ENCODE measurements around the gene HTR7. TPM values are rescaled to one million over a fixed set of nuclear protein-coding genes. Genes with fewer than 3 reads are reported as not detected.

The HTR7 gene
- total RNA-seq, 1 experiment from 2014 or later, result 0.62 TPM

DNA sequence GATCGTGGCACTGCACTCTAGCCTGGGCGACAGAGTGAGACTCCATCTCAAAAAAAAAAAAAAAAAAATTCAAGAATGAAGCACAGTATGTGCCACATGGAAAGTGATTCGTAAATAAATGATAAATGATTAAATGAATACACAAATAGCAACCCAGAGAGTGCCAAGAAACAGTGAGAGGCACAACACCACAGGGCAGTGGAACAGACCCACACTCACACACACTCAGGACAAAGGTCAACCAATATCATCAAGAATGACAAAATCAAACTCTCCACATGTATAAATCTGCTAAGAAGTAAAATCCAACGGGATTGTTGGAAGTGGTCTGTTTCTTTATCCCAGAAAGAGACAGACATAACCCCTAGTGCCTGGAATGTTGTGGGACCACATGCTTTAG lies 77.4 kb downstream of the HTR7 start:
- Histone ChIP-seq H3K4me2 (ENCODE audit: low read length) (no peak overlapping the region), H3K27ac (ENCODE audit: low read length) (no peak overlapping the region), H3K9me3 (ENCODE audit: low read length) (no peaks in the 10 kb centered on the region), H3K36me3 (ENCODE audit: low read depth, low read length) (no peaks in the 10 kb centered on the region), H3K4me1 (ENCODE audit: insufficient read depth, low read length) (no peaks in the 10 kb centered on the region), H4K20me1 (ENCODE audit: low read length) (no peaks in the 10 kb centered on the region), H3F3A (ENCODE audit: low read length, unreplicated experiment) (no peaks in the 10 kb centered on the region), H3K4me3 (ENCODE audit: low read length) (no peak overlapping the region), H2AFZ (ENCODE audit: low read length) (no peak overlapping the region), H3K9me2 (replicated peaks; ENCODE audit: low read length) (no peaks in the 10 kb centered on the region), H3K79me2 (ENCODE audit: low read length) (no peaks in the 10 kb centered on the region), H3K27me3 (ENCODE audit: low read length) (no peaks in the 10 kb centered on the region), H3K9ac (ENCODE audit: low read length) (no peak overlapping the region)
- TF ChIP-seq EZH2phosphoT487 (IDR thresholded peaks at IDR 0.05; ENCODE audit: borderline replicate concordance, low read length), result no peak
- no peak for TF ChIP-seq EZH2 (IDR thresholded peaks at IDR 0.05; ENCODE audit: low read length, unreplicated experiment)
- TF ChIP-seq, protein P1, sequence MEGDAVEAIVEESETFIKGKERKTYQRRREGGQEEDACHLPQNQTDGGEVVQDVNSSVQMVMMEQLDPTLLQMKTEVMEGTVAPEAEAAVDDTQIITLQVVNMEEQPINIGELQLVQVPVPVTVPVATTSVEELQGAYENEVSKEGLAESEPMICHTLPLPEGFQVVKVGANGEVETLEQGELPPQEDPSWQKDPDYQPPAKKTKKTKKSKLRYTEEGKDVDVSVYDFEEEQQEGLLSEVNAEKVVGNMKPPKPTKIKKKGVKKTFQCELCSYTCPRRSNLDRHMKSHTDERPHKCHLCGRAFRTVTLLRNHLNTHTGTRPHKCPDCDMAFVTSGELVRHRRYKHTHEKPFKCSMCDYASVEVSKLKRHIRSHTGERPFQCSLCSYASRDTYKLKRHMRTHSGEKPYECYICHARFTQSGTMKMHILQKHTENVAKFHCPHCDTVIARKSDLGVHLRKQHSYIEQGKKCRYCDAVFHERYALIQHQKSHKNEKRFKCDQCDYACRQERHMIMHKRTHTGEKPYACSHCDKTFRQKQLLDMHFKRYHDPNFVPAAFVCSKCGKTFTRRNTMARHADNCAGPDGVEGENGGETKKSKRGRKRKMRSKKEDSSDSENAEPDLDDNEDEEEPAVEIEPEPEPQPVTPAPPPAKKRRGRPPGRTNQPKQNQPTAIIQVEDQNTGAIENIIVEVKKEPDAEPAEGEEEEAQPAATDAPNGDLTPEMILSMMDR (conservative IDR thresholded peaks at IDR 0.05; ENCODE audit: low read depth, low read length), result no peak
- ATAC-seq (no peak), DNase-seq (no peak)
- intact Hi-C loops (cut with micrococcal nuclease), result no loop called here
- POLR2A ChIA-PET (ENCODE audit: unreplicated experiment), result no interaction called here
- BruUV-seq (replicated peaks), result no TSS peak
- CTCF ChIA-PET, result no interaction called here

- Histone ChIP-seq H3K27ac (ENCODE audit: low read length) (no peak overlapping the region), H3K9me2 (replicated peaks; ENCODE audit: low read length) (no peaks in the 10 kb centered on the region), H3K4me3 (ENCODE audit: low read length) (no peak overlapping the region), H4K20me1 (ENCODE audit: low read length) (no peaks in the 10 kb centered on the region), H3K36me3 (ENCODE audit: low read depth, low read length) (no peaks in the 10 kb centered on the region), H3K4me1 (ENCODE audit: insufficient read depth, low read length) (no peaks in the 10 kb centered on the region), H3K4me2 (ENCODE audit: low read length) (no peak overlapping the region), H3K27me3 (ENCODE audit: low read length) (no peaks in the 10 kb centered on the region), H2AFZ (ENCODE audit: low read length) (no peak overlapping the region), H3F3A (ENCODE audit: low read length, unreplicated experiment) (no peaks in the 10 kb centered on the region), H3K9me3 (ENCODE audit: low read length) (no peaks in the 10 kb centered on the region), H3K79me2 (ENCODE audit: low read length) (no peaks in the 10 kb centered on the region), H3K9ac (ENCODE audit: low read length) (no peak overlapping the region)
- DNase-seq (peak; percentile 56), ATAC-seq (peak; percentile 48)
- ChIA-PET POLR2A (ENCODE audit: unreplicated experiment) (no interaction called here), CTCF (no interaction called here)
- BruUV-seq (replicated peaks), result no TSS peak
- no peak for TF ChIP-seq EZH2 (IDR thresholded peaks at IDR 0.05; ENCODE audit: low read length, unreplicated experiment)
- TF ChIP-seq, protein P1 (conservative IDR thresholded peaks at IDR 0.05; ENCODE audit: low read depth, low read length), result peak; percentile 50
- intact Hi-C loops (cut with micrococcal nuclease), result loop anchor here (1.0 kb wide), 1 partner anchor 84 kb away; no protein-coding TSS in a partner anchor
These were observed 78.3 kb downstream of the HTR7 start for GRCh38 chr10:90779548-90779947.

DNA sequence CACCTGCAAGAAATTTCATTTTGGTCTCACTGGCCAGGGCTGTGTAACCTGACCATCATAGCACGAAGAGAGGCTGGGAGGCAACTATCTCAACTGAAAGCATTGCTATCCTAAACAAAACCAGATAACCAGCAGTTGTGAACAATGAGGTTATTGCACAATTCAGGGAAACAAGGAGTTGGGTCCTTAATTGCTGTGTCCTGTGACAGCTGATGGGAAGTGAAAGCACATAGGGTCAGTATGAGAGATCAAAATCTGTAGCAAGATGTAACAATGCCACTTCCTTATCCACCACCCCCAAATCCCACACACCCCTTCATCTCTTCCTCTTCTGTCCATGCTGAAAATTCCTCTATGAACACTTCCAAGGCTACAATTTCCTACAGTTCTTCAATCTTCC lies 80.2 kb downstream of the HTR7 start:
- Histone ChIP-seq H3K27me3 (ENCODE audit: low read length) (no peaks in the 10 kb centered on the region), H3K9me3 (ENCODE audit: low read length) (no peaks in the 10 kb centered on the region), H3F3A (ENCODE audit: low read length, unreplicated experiment) (no peaks in the 10 kb centered on the region), H3K4me2 (ENCODE audit: low read length) (no peak overlapping the region), H3K9me2 (replicated peaks; ENCODE audit: low read length) (no peaks in the 10 kb centered on the region), H3K36me3 (ENCODE audit: low read depth, low read length) (no peaks in the 10 kb centered on the region), H3K9ac (ENCODE audit: low read length) (no peak overlapping the region), H3K4me1 (ENCODE audit: insufficient read depth, low read length) (no peaks in the 10 kb centered on the region), H3K27ac (ENCODE audit: low read length) (no peak overlapping the region), H2AFZ (ENCODE audit: low read length) (no peak overlapping the region), H4K20me1 (ENCODE audit: low read length) (no peaks in the 10 kb centered on the region), H3K79me2 (ENCODE audit: low read length) (no peaks in the 10 kb centered on the region), H3K4me3 (ENCODE audit: low read length) (no peak overlapping the region)
- CTCF ChIA-PET, result no interaction called here
- BruUV-seq (replicated peaks), result no TSS peak
- DNase-seq (no peak), ATAC-seq (no peak)
- intact Hi-C loops (cut with micrococcal nuclease), result no loop called here
- TF ChIP-seq EZH2 (IDR thresholded peaks at IDR 0.05; ENCODE audit: low read length, unreplicated experiment), result no peak
- TF ChIP-seq EZH2phosphoT487 (IDR thresholded peaks at IDR 0.05; ENCODE audit: borderline replicate concordance, low read length), result no peak
- TF ChIP-seq, protein P1 (conservative IDR thresholded peaks at IDR 0.05; ENCODE audit: low read depth, low read length), result no peak
- POLR2A ChIA-PET (ENCODE audit: unreplicated experiment), result no interaction called here

Data from PC-3 (cell line).